Activated T-cell treated with anti-CD3 and anti-CD28 coated beads for 4 hours (primary cell): Measurements from ENCODE around the gene ARIH2.
"Not testable (repeated sequence)": the region's sequence is repeated elsewhere in the genome, so short reads cannot be mapped to it uniquely, and the experiment has no call there.

Source experiments
- DNase-seq: peaks from one replicate; pipeline ENCODE4 v3.0.0-alpha.2; 2020

Gene ARIH2

DNA sequence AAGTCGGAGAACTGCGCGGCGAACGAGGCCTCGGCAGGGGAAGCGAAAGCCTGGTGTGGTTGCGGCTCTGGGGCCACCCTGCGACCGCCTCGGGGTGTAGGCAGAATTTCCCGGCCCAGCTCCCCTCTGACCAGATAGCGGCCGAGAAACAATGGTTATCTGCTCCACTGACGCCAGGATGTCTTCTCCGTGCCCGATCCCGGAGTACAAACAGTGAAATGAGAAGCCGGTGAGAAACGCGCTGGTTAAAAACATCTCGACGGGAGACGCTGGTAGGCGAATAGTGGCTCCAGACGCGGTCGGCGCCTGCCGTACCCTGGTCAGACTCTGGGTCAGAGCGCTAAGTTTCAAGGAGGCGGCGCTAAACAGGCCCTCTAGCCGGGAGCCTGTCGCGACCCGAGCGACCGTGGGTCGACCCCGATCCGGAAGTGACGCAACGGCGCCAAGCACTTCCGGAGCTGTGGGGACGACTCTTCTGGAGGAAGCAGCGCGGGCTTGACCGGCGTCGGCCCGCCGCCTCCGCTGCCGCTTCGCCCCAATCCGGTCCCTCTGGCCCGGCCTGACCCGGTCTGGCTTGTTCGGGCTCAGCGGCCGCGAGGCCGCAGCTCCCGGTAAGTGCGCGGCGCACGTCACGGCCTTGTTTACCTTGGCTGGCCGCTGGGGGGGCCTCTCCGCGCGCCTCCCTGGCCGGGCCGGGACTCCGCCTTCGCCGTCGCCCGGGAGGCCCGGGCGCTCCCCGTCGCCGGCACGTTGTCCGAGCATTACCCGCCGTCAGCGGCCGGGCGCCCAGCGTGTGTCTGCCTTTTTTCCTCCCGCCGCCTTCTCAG lies at the start of gene ARIH2:
TSS of gene ARIH2 (plus strand) at position 455 of the 827 bp plus-strand sequence. CDS start 8,717 bp downstream, outside the sequence.
- peak; percentile 77 for DNase-seq

DNA sequence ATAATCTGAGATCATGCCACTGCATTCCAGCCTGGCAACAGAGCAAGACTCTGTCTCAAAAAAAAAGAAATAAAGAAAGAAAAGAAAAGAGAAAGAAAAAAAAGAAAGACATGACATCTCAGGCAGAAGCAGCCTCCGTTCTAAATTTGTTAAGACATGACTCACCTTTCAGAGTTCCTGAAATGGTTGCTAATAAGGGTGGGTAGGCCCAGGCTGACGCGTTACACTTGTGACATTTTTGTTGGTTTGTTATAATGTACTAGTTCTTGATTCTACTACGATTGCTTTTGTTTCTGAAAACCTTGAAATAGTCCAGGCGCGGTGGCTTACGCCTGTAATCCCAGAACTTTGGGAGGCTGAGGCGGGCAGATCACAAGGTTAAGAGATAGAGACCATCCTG lies 41.0 kb upstream of the ARIH2 start:
- no peak for DNase-seq

DNA sequence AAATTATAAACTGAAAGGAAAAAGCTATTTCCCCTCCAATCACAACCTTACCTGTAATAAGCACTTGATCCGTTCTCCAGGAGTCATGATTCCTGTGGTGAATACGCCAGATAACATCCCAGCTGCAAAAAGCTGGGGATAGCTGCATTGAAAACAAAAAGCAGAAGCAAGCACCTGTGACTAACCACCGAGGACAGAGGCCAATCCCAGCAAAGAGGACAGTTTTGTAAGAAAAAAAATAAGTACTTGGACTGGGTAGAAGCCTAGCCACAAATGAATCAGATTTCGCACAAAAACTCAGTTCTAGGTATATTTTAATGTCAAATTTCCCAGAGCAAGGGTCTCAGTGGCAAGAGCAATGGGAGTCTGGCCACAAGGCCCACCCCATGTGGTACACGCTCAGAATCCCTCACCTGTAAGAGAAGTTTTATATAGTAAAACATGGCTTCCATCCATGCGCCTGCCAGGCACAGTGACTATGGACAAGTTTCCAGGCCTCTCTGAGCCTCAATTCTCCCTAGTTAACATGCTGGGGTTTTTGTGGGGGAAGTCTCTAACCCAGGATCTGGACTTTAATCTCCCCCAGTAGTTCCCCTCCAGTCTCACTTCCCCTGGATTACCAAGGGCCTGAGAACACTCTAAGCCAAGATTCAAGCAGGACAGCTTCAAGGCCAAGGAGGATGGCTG lies 39.2 kb upstream of the ARIH2 start:
- DNase-seq, result no peak

DNA sequence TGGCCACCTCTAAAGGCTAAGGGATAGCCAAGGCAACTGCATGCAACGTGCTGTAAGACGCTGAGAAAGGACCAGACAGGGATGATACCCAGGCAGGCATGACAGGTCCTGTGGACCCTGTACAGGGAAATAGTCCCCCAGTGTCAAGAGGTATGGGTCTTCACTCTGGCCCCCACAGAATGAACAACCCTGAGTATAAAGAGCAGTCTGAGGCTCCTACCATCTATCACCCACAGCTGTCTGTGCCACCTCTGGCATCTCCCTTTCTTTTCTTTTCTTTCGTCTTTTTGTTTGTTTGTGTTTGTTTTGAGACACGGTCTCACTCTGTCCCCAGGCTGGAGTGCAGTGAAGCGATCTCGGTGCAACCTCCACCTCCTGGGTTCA lies 38.7 kb upstream of the ARIH2 start:
- no peak for DNase-seq

DNA sequence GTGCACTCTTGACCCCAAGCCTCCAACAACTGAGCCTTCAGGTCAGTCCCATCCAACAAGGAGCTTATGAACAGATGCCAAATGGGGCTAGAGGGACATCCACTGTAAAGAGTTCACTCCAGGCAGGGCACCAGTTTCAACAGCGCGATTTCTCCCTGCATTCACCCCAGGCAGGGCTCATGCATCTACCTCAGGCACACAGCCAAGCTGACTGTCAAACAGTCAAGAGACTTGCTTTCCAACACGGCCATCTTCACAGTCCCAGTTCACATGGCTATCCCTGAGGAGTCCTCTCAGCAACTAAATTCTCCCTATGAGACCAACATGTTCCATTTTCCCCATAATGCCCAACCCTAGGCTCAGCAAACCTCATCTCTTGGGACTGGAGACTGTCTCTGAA lies 37.6 kb upstream of the ARIH2 start:
- DNase-seq, result no peak

DNA sequence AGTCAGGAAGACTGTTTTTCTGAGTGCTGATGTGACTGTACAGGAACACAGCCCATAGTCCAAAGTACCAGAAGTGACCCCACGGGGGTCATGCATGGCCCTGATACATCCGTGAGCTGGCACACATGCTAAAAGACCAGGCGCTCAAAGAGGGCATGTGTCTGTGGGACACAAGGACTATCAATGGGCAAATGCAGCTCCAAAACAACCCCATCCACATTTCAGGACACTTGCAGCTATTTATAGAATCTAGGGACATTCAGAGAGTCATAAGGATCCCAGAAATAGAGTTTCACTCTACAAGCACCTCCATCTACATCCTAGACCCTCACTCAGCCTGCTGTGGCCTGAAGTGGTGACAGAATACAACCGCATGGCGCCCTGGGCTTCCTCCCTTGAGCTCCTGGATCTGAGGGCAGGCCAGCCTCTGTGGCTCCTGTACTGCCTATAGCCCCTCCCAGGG lies 37.0 kb upstream of the ARIH2 start:
- DNase-seq, result no peak

DNA sequence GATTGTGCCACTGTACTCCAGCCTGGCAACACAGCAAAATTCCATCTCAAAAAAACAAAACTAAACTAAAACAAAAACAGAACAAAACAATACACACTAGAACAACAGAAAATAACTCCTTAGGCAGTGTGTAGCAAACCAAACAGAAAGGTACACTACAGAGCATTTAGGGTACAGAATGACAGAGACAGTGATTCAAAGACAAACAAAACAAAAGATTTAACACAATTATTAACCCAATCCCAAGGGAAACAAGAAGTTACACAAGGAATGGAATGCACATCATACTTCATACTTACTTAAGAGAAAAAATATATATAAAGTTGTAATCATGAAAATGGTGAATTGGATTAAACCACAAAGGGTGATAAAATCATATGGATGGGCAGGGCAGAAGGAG lies 32.9 kb upstream of the ARIH2 start:
- DNase-seq, result no peak

DNA sequence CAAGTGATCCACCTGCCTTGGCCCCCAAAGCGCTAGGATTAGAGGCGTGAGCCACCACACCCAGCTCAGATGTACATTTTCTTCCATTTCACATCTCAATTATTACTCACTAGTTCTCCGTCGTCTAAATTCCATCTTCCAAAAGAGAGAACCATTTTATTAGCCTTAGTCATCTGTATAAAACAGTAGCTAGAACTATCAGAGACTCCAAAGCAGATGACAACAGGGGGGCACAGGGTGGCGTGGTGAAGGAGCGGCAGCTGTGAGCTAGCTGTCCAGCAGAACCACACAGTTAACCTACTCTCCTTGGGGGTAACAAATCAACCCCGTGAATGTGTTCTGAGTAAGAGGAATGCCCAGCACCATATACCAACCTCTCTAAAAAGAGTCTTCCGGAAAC lies 27.0 kb upstream of the ARIH2 start:
- DNase-seq, result no peak

DNA sequence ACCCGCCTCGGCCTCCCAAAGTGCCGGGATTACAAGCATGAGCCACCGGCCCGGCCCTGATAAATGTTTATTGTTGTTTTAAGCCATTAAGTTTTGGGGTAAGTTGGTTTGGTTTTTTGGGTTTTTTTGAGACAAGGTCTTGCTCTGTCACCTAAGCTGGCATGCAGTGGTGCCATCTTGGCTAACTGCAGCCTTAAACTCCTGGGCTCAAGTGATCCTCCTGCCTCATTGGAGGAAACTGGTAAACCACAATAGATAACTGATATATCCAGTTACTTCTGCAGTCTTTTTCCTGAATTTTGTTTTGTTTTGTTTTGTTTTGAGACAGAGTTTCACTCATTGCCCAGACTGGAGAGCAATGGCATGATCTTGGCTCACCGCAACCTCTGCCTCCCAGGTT lies 24.1 kb upstream of the ARIH2 start:
- DNase-seq, result no peak

DNA sequence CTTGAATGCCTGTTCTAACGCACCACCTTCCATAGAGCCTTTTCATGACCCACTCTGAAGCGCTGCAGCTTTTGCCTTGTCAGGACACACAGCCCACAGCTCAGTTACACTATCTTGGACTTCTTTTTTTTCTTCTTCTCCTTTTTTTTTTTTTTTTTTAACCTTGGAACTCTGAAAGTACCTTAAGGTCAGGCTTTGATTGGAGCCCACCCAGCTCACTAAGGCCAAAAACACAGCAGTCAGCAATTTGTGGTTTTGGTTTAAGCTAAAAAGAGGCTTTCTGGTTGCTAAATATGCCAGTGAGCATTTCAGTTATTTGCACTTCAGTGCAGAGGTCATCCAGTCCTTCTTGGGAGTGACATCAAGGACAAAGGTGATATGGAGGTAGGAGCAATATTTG lies 21.7 kb upstream of the ARIH2 start:
- no peak for DNase-seq

DNA sequence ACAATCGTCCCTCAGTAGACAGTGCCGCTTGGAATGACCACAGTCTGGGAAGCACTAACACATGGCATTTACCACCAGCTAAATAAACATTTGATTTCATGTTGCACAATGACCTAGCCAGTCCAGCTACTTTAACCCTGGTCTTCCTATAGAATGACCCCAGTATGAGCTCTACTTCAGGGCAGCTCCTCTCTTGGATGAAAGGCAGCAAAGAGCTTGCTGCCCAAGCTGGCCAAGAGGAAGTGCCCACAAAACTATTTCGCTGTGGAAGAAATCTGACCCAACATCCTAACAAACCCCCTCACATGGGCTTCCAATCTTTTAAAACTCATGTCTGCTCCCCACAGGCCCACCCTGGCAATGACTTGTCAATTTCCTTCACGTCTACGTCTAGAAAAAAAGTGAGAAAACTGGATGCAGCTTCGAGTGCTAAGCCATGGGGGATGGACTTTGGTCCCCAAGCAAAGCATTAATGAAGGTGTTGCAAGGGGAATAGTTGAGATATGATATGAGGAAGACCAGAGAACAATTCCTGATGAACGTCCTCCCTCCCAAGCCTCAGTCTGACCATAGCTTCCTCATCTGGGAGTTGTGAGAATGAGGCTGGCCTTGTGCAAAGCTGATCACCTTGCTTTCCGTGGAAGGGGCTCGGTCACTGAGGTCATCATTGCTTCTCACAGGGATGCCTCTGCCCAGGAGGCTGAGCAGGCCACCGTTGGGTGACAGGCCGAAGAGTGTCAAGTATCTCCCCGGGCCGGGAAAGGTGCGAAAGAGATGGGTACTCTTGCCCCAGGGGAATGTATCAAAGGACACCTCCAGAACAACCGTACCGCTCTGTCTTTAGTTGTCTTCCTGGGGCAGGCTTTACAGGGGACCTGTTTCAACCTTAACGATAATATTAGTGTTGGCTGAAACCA lies 20.9 kb upstream of the ARIH2 start:
- DNase-seq, result no peak

DNA sequence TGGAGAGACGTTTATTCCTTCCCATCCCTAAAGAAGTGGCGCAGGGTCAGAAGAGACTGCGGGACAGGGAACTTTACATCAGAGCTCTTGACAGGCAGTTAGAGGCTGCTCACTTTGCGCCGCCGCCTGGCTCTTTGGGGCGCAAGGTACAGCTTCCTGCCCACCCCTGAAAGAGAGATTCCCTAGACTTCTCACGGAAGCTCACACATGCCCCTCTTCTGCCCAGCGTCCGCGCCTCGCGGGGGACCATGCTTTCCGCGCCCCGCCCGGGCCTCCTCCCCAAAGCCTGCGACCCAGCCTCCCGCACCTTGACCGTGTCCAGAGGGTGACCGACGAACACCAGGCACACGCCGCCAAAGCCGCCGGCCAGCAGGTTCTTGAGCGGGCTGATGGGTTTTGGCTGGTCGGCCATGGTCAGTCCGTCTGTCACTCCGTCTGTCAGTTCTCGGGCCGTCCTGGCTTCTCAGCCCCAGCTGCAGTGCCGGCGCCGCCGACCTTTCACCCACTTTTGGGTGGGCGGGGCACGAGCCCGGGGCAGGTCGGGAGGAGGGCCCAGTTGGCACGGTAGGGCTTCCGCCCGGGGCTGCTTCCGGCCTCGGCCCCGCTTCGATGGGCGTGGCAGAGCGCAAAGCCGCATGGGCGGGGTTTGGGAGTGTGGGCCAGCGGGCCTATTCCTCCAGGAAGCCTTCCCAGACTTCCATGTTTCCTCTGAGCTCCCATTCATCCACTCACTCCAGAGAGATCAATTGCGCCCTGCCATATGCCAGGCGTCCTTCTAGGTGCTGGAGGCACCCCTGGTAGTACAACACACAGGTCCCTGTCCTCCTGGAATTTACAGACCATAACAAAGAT lies 20.0 kb upstream of the ARIH2 start, which contains the start of gene SLC25A20:
TSS of gene SLC25A20 (minus strand) at position 500 of the 852 bp plus-strand sequence. CDS start at position 412, 88 bp downstream.
- peak; percentile 83 for DNase-seq

DNA sequence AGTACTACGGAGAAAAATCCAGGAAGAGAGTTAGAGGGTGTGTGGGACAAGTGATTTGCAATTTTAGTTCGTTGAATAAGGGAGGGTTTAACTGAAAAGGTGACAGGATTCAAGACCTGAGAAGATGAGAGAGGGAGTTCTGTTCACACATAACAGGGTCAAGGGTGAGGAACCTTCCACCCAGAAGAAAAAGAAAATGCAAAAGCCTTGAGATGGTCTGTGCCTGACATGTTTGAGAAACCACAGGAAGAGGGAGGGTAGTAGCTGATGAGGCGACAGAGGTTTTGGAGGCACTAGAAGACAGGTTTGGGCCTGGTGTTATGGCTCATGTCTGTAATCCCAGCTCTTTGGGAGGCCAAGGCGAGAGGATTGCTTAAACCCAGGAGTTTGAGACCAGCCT lies 19.4 kb upstream of the ARIH2 start:
- no peak for DNase-seq

DNA sequence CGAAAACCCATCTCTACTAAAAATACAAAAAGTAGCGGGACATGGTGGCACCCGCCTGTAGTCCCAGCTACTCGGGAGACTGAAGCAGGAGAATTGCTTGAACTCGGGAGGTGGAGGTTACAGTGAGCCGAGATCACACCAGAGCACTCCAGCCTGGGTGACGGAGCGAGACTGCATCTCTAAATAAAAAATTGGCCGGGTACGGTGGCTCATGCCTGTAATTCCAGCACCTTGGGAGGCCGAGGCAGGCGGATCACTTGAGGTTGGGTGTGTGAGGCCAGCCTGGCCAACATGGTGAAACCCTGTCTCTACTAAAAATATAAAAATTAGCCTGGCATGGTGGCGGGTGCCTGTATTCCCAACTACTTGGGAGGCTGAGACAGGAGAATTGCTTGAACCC lies 11.6 kb upstream of the ARIH2 start:
- DNase-seq, result not testable (repeated sequence)

DNA sequence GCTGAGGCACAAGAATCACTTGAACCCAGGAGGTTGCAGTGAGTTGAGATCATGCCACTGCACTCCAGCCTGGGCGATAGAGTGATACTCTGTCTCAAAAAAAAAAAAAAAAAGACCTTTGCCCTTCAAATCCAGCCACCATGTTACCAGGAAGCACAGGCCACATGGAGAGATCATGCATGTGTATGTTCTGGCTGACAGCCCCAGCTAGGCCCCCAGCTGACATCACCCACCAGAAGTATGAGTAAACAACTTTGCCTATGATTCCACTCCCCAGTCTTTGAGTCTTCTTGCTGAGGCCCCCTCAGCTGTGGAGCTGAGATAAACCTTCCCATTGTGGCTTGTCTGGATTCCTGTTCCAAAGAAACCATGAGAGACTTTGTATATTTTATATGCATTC lies 3.3 kb upstream of the ARIH2 start:
- DNase-seq, result no peak

DNA sequence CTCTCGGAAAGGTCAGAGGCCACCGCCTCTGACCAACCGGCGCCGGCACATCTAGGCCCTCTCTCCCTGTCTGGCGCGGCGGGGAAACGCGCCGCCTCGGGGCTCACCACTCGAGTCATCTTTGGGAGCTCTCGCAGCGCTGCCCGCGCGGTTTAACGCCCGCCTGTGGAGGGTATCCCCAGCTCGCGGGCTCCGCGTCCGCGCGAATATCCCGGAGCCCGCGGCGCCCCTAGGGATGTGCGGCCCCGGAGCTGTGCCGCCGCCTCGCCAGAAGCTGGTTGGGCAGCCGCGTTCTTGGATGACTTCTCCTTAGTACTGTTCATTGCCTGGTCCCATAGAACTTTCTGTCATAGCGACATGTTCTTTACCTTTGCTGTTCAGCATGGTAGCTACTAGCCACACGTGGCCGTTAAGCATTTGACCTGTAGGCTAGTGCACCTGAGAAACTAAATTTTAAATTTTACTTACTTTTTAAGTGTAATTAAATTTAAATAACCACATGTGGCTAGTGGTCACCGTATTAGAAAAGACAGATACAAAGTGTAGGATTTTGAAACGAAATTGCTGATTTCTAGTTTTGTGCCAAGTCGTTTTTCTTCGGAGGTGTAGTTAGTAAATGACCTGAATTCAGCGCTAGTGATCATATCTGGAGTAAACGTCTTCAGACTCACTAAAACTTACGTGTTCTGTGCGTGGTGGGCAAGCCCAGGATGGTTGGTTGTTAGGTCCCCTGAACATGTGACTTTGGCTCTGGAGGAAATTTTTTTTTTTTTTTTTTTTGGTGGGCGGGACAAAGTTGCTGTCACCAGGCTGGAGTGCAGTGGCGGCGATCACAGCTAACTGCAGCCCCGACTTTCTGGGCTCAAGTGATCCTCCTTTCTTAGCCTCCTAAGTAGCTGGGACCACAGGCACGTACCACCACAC lies 835 bp downstream of the ARIH2 start:
- DNase-seq, result peak; percentile 21

DNA sequence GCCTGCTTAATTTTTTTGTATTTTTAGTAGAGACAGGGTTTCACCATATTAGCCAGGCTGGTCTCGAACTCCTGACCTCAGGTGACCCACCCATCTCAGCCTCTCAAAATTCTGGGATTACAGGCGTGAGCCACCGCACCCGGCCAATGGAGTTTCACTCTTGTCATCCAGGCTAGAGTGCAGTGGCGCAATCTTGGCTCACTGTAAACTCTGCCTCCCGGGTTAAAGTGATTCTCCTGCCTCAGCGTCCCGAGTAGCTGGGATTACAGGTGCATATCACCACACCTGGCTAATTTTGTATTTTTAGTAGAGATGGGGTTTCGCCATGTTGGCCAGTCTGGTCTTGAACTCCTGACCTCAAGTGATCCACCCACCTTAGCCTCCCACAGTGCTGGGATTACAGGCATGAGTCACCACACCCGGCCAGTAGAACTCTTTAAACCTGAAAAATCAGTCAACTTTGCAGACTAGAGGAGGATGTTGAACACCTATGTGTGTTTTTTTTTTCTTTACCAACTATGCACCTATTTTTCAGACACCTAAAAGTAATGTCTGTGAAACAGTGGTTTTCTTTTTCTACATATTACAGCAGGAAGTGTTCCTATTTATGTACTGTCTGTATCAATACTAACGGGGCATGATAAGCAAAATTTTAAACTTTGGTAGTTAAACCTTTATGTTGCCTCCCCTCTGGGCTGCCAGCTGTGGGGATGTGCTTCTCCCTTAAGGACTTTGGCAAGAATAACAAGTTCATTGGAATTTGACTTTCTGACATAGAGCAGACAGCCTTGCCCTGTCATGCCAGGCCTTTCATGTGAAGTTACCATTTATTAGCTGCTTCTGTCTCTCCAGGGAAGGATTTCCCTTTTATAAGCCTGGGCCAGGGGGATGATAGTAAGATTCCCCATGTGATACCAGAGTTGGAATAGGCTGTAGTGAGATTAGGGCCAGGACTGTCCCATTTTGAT lies 8.1 kb downstream of the ARIH2 start:
- DNase-seq, result no peak

DNA sequence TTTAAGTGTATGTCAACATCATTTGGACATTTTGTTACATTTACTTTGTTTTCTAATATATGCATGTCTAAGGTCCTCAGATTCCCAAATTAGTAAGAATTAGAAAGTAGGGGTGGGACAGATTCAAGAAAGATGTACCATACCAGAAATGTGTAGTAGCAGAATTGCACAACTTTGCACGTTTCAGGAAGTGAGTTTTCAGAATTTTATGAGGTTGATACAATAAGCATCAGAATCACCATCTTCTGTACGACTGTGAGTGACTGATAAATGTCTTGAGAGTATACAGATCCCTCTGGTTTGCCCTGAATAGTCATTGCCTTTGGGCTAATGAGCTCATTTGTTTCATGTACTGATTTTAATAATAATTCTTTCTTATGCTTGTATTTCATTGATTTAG lies 9.3 kb downstream of the ARIH2 start:
- no peak for DNase-seq

DNA sequence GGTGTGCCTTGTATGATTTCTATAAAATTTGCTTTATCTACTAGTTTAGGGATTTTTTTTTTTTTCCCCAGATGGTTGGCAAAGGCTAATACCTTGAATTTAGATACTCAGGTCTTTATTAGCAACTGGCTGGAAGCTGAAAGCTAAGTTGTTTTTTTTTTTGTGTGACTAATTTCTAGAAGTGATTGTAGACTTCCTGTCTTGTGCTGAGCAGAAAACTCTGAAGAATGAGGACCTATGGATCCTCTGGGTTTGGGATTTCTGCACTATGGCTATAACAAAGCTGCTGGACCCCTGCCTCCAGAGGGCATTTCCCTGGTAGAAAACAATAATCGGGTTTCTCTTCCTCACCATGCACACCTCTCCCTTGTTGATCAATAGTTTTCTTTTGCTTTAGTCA lies 10.0 kb downstream of the ARIH2 start:
- DNase-seq, result no peak
